Thoracic aorta (tissue), 2 donors: ENCODE data around the gene TFR2. TPM values are rescaled to one million over a fixed set of nuclear protein-coding genes. Genes with fewer than 3 reads are reported as not detected.
A peak's percentile ranks its signal among the peaks of the same experiment; 100 is the strongest.

Source experiments
- ATAC-seq: fragments of 150-250 bp; one replicate; pipeline ENCODE4 v1.8.0; 2017; ENCODE audit warnings: low read depth; ENCODE audit not compliant: insufficient number of reproducible peaks, low FRiP score
- DNase-seq: peaks from one replicate; pipeline ENCODE4 v3.0.0-alpha.2; 2020; ENCODE audit warnings: low spot score
- H3K27ac ChIP-seq, 2 donors: fragments of 200-600 bp; sonication (generic); 1 replicate in 1 of 2; 2 replicates in 1 of 2; pipeline ENCODE4 v1.5.1; 2016; ENCODE audit warnings: mild to moderate bottlenecking in 2 of 2, moderate library complexity in 2 of 2
- H3K27me3 ChIP-seq: fragments of 200-600 bp; sonication (generic); replicated peaks from 2 replicates; pipeline ENCODE4 v1.6.0; 2016; ENCODE audit warnings: mild to moderate bottlenecking; ENCODE audit not compliant: insufficient read depth
- H3K36me3 ChIP-seq: fragments of 200-600 bp; sonication (generic); one replicate; pipeline ENCODE4 v1.5.1; 2016
- H3K4me1 ChIP-seq, 2 donors: fragments of 200-600 bp; sonication (generic); 1 replicate in 1 of 2; 2 replicates in 1 of 2; pipeline versions ENCODE4 v1.5.1 to v1.6.0; 2016; ENCODE audit warnings: low read depth in 2 of 2, mild to moderate bottlenecking in 1 of 2; ENCODE audit not compliant: control insufficient read depth in 1 of 2
- H3K4me3 ChIP-seq: fragments of 200-600 bp; sonication (generic); 2 replicates; pipeline ENCODE4 v1.5.1; 2016; ENCODE audit warnings: mild to moderate bottlenecking
- H3K9me3 ChIP-seq: fragments of 200-600 bp; sonication (generic); 2 replicates; pipeline ENCODE4 v1.5.1; 2016
- CTCF ChIP-seq: fragments of 200-600 bp; sonication (generic); IDR thresholded peaks from one replicate; pipeline ENCODE4 v1.5.1; 2019; ENCODE audit warnings: antibody characterized with exemption
- total RNA-seq, 2 donors: library from RNA; depleted of rRNA; stranded (reverse); fragments of >200 nt; gene quantifications; one replicate each; pipeline versions ENCODE4 v1.1.0 to v1.2.3, GENCODE V29; 2016

The TFR2 gene
- total RNA-seq, 2 donors from 2014 or later: 0.35 to 1.9 TPM

GRCh38 chr7:100677308-100678267, 36.2 kb upstream of the TFR2 start:
- Histone ChIP-seq H3K4me3 (no peak overlapping the region), H3K4me1 (peaks cover 7 to 8% of the 10 kb centered on the region in 2 donors), H3K27me3 (no peaks in the 10 kb centered on the region), H3K36me3 (peaks cover 52% of the 10 kb centered on the region), H3K9me3 (no peaks in the 10 kb centered on the region), H3K27ac (no peak overlapping the region)
- DNase-seq: no peak
- no peak for ATAC-seq
- no peak for TF ChIP-seq CTCF

- Histone ChIP-seq H3K27me3 (no peaks in the 10 kb centered on the region), H3K4me1 (peaks cover 7 to 8% of the 10 kb centered on the region in 2 donors), H3K36me3 (peaks cover 44% of the 10 kb centered on the region), H3K27ac (peak overlapping the region; percentile 97 to 98), H3K9me3 (no peaks in the 10 kb centered on the region), H3K4me3 (peak overlapping the region; percentile 92)
- DNase-seq (no peak), ATAC-seq (no peak)
- no peak for TF ChIP-seq CTCF
Measured at GRCh38 chr7:100676501-100677306, 35.4 kb upstream of the TFR2 start.

- no peak for ATAC-seq
- no peak for TF ChIP-seq CTCF
- DNase-seq: peak; percentile 67
- Histone ChIP-seq H3K4me1 (peaks cover 7 to 8% of the 10 kb centered on the region in 2 donors), H3K36me3 (peaks cover 39% of the 10 kb centered on the region), H3K9me3 (no peaks in the 10 kb centered on the region), H3K27me3 (no peaks in the 10 kb centered on the region), H3K27ac (peak overlapping the region; percentile 97 to 98), H3K4me3 (peak overlapping the region; percentile 92)
Measured at GRCh38 chr7:100675581-100676350, 34.4 kb upstream of the TFR2 start.

GRCh38 chr7:100675105-100675451, 33.7 kb upstream of the TFR2 start:
- Histone ChIP-seq H3K27ac (peak overlapping the region; percentile 97 to 98), H3K4me1 (peaks cover 7 to 8% of the 10 kb centered on the region in 2 donors), H3K4me3 (peak overlapping the region; percentile 92), H3K9me3 (no peaks in the 10 kb centered on the region), H3K36me3 (peaks cover 33% of the 10 kb centered on the region), H3K27me3 (no peaks in the 10 kb centered on the region)
- DNase-seq (no peak), ATAC-seq (no peak)
- no peak for TF ChIP-seq CTCF
